ENCODE measurements around the gene USP21. TPM values are rescaled to one million over a fixed set of nuclear protein-coding genes. Genes with fewer than 3 reads are reported as not detected.

Gene USP21
- total RNA-seq, 1 donor from 2014 or later = 21.5 TPM

- Mint-ChIP-seq H3K36me3 (ENCODE audit: unreplicated experiment) (no peaks in the 10 kb centered on the region), H3K27me3 (ENCODE audit: unreplicated experiment) (peaks cover 6% of the 10 kb centered on the region), H3K9me3 (ENCODE audit: unreplicated experiment) (peaks cover 3% of the 10 kb centered on the region), H3K27ac (ENCODE audit: unreplicated experiment) (peak overlapping the region; percentile 100), H3K4me1 (ENCODE audit: low read depth, unreplicated experiment) (peaks cover 2% of the 10 kb centered on the region), H3K4me3 (ENCODE audit: unreplicated experiment) (peak overlapping the region; percentile 99)
- TF ChIP-seq CTCF (IDR thresholded peaks at IDR 0.05; ENCODE audit: partially characterized antibody, unreplicated experiment) = no peak
- DNase-seq = no peak
These were observed 6.1 kb upstream of the USP21 start for GRCh38 chr1:161153176-161153575.

- peaks cover 5% of the 10 kb centered on the region for H3K9me3 Mint-ChIP-seq (ENCODE audit: unreplicated experiment)
- peaks cover 6% of the 10 kb centered on the region for H3K27me3 Mint-ChIP-seq (ENCODE audit: unreplicated experiment)
- no peaks in the 10 kb centered on the region for H3K36me3 Mint-ChIP-seq (ENCODE audit: unreplicated experiment)
- H3K27ac Mint-ChIP-seq (ENCODE audit: unreplicated experiment) = peak within 1 kb of the TSS; percentile 100
- peaks cover 4% of the 10 kb centered on the region for H3K4me1 Mint-ChIP-seq (ENCODE audit: low read depth, unreplicated experiment)
- peak; percentile 74 for DNase-seq
- no peak for TF ChIP-seq CTCF (IDR thresholded peaks at IDR 0.05; ENCODE audit: partially characterized antibody, unreplicated experiment)
- peak within 1 kb of the TSS; percentile 99 for H3K4me3 Mint-ChIP-seq (ENCODE audit: unreplicated experiment)
These were observed 5.5 kb upstream of the USP21 start, which contains the start of gene UFC1 for GRCh38 chr1:161153682-161154337. UFC1 (plus strand) TSS chr1:161153978; CDS start chr1:161153998, 20 bp downstream.

- Mint-ChIP-seq H3K36me3 (ENCODE audit: unreplicated experiment) (no peaks in the 10 kb centered on the region), H3K4me3 (ENCODE audit: unreplicated experiment) (no peak overlapping the region), H3K27me3 (ENCODE audit: unreplicated experiment) (peaks cover 9% of the 10 kb centered on the region), H3K27ac (ENCODE audit: unreplicated experiment) (peak overlapping the region; percentile 92), H3K9me3 (ENCODE audit: unreplicated experiment) (peaks cover 8% of the 10 kb centered on the region), H3K4me1 (ENCODE audit: low read depth, unreplicated experiment) (peaks cover 8% of the 10 kb centered on the region)
- TF ChIP-seq CTCF (IDR thresholded peaks at IDR 0.05; ENCODE audit: partially characterized antibody, unreplicated experiment) = no peak
- no peak for DNase-seq
These were observed 1.4 kb upstream of the USP21 start for GRCh38 chr1:161157867-161158266.

GRCh38 chr1:161158316-161159010 is 837 bp upstream of the USP21 start:
- TF ChIP-seq CTCF (IDR thresholded peaks at IDR 0.05; ENCODE audit: partially characterized antibody, unreplicated experiment) = no peak
- H3K9me3 Mint-ChIP-seq (ENCODE audit: unreplicated experiment) = peaks cover 8% of the 10 kb centered on the region
- H3K36me3 Mint-ChIP-seq (ENCODE audit: unreplicated experiment) = no peaks in the 10 kb centered on the region
- H3K4me1 Mint-ChIP-seq (ENCODE audit: low read depth, unreplicated experiment) = peaks cover 8% of the 10 kb centered on the region
- H3K4me3 Mint-ChIP-seq (ENCODE audit: unreplicated experiment) = peak overlapping the region; percentile 91
- peak overlapping the region; percentile 92 for H3K27ac Mint-ChIP-seq (ENCODE audit: unreplicated experiment)
- peaks cover 9% of the 10 kb centered on the region for H3K27me3 Mint-ChIP-seq (ENCODE audit: unreplicated experiment)
- DNase-seq = no peak

- H3K9me3 Mint-ChIP-seq (ENCODE audit: unreplicated experiment) = peaks cover 5% of the 10 kb centered on the region
- peaks cover 8% of the 10 kb centered on the region for H3K4me1 Mint-ChIP-seq (ENCODE audit: low read depth, unreplicated experiment)
- peak overlapping the region; percentile 84 for H3K27ac Mint-ChIP-seq (ENCODE audit: unreplicated experiment)
- no peaks in the 10 kb centered on the region for H3K36me3 Mint-ChIP-seq (ENCODE audit: unreplicated experiment)
- TF ChIP-seq CTCF (IDR thresholded peaks at IDR 0.05; ENCODE audit: partially characterized antibody, unreplicated experiment) = no peak
- DNase-seq = no peak
- H3K4me3 Mint-ChIP-seq (ENCODE audit: unreplicated experiment) = peak overlapping the region; percentile 91
- H3K27me3 Mint-ChIP-seq (ENCODE audit: unreplicated experiment) = peaks cover 4% of the 10 kb centered on the region
These were observed 578 bp downstream of the USP21 start for GRCh38 chr1:161159913-161160243.
